Hypothalamus (tissue), 51 donors: ENCODE data around the gene TTYH1.
"Not testable (repeated sequence)": the region's sequence is repeated elsewhere in the genome, so short reads cannot be mapped to it uniquely, and the experiment has no call there.

ENCODE experiments used
- DNase-seq, 51 donors: peaks; one replicate each; lab custom pipeline; 2025; lab: John Stamatoyannopoulos, UW

Gene TTYH1

DNA sequence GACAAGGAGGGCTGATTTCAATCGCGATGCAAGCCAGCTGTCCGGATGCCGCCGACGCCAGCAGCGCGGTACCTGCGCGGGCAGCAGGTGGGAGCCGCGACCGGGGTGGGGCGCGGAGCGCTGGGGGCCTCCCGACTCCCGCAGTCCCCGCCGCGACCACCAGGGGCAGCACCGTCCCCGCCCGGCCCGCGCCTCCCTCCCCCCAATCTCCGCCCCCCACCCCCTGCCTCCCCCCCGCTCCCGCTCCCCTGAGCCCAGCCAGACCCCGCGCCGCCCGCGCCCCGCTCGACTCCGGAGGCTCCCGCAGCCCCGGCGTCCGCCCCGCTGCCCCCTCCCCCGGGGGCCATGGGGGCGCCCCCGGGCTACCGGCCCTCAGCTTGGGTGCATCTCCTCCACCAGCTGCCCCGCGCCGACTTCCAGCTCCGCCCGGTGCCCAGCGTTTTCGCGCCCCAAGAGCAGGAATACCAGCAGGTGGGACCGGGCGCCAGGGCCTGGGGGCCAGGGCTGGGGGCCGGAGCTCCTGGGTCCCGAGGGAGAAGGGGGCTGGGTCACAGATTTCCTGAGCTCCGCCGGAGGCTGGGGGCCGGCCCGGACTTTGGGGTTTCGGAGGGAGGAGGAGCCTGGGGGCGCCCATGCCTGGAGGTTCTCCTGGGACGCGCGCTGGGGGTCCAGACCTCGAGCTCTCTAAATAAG, at the start of gene TTYH1:
TTYH1 (plus strand) TSS at position 257 of the 693 bp plus-strand sequence; CDS start at position 346, 89 bp downstream.
- peak in 42 of 51 donors; percentile 22 to 82 (median 52) for DNase-seq

DNA sequence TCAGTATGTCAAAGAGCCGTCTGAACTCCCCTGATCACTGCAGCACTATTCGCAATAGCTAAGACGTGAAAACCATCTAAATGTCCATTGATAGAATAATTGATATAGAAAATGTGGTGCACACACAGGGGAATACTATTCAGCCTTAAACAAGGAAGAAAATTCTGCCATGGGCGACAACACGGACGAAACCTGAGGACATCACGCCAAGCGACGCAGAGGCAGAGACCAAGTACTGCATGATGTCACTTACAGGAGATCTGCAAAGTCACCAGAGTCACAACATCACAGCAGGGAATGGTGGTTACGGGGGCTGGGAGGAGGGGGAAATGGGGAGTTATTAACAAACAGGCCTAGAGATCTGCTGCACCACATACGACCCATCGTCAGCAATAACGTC, 49.5 kb upstream of the TTYH1 start:
- DNase-seq: not testable (repeated sequence)

DNA sequence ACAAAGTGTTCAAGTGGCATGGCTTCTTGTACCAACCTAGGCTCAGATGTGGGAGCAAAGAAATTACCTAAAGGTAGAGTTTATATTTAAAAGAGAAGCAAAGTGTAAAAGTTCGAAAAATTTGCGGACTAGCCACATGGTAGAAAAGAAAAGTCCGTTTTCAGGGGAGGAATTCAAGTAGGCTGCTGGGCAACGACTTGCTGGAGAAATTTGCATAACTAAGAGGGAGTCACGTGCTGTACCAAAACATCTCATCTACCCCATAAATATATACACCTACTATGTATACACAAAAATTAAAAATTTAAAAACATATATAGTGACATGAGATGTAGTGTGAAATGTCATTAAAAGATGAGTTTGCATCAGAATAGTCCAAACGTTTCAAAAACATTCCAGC, 48.5 kb upstream of the TTYH1 start:
- DNase-seq: no peak

DNA sequence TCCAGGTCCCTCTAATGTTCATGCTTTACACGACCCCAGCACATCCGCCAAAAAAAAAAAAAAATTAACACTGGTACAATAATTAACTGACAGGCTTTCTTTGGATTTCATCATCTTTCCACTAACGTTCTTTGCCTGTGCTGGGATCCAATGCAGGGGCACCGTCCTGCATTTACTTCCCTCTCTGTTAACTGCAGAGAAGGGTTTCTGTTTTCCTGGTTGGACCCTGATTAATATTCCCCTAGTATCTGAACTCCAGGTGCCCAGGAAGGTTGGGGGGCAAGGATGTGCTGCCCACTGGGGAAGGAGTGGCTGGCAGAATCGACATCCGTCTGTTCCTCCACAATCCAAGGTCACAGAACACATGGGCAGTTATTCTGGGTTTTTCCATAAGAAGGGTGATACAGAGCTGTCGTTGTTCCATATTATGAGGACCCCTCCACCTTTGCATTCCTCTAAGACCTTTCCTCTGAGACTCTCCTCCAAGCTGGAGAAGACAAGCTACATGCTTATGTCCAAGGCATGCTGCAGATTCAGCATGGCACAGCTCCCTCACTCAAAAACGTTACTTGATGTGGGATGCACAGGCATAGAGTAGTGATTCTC, 46.1 kb upstream of the TTYH1 start:
- no peak for DNase-seq

DNA sequence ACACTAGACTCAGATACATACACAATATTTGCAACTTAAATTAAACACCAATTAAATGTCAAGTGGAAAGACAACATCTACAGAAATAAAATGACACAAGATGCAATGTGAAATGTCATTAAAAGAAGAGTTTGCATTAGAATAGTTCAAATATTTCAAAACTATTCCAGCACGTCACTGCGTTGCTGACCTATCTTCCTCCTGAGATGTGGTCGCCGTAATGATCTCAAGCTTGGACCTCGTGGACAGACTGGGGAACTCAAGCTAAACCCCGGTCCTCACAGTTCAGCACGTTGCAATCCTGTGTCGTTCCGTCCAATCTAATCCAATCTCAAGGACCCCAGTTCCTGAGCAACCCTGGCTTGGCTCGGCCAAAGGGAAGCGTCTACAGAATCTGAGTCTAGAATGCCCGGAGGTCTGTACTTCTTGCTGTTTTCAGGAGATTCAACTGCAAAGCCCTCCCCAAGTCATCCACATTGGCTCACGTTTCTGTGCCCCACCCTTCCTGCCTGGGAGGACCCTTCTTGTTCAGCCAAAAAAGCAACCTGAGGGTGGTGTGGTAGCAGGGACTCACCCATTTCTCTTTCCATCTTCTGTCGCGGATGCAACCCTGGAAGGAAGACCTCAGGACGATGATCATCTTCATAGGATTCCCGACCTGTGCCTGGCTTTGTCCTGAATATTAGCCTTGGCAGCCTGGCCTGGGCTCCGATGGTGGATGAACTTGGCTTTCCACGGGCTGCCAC, 45.4 kb upstream of the TTYH1 start:
- DNase-seq: not testable (repeated sequence)

DNA sequence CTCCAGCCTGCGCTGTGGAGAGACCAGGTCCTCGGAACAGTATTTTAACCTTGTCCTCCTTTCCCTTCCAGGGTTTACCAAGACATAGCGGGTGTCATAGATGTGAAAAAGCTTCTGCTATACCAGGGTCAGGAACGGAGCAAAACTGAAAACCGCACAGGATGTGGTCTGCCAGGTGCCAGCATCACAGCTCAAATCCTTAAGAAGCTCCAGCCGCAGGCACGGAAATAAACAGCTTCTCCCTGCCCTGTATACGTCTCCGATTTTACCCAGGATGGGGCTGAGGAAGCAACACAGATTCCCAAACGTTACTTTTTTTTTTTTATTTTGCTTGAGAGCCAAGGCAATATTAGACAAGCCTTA, 44.8 kb upstream of the TTYH1 start:
- not testable (repeated sequence) for DNase-seq

DNA sequence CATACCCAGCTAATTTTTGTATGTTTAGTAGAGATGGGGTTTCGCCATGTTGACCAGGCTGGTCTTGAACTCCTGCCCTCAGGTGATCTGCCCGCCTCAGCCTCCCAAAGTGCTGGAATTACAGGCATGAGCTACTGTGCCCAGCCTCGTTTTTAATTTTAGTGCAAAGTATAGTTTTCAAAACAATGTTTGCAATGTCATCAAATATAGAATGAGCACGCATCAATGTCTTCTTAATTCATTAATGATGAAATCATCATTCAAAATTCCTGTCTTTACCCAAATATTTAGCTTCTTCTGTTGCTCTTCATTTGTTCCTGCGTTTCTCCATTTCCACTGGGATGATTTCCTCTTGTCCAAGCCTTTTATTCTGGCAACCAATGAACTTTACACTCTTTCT, 43.8 kb upstream of the TTYH1 start:
- DNase-seq: not testable (repeated sequence)

DNA sequence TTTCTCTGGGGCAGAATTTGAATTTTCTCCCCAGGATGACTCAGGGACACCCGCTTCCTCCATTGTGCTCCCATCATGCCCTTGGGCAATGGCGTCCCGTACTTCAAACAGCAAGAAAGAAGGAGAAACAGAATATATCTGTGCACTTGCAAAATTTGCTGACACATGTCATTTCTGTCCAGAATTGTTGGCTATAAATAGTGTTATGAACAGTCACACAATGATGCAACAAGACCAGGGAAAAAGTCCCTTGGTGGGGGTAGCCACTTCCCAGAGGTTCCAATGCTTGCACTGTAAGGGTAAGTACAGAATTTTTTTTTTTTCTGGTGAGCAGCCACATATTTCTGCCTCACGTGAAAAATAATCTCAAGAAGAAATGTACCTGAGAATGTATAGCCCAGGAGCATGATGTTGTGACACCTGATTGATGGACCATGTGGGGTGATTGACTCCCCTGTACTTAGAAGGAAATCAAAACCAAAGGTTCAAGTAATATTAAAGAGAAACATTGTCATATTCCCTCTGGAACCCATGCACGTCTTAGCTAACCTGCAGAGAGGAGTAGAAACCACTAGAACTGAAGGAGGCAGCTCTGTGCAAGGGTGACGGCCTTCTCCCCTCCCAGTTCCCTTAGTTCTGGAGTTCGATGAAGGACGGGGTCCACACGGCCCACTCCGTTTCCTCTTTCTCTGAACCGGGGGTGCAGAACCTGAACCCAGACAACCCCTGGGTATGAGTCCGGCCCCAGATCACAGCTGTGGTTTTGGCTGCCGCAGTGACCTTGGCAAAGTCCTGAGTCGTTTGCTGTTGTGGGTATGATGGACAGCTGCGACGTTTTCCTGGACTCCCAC, 41.3 kb upstream of the TTYH1 start:
- DNase-seq: no peak

DNA sequence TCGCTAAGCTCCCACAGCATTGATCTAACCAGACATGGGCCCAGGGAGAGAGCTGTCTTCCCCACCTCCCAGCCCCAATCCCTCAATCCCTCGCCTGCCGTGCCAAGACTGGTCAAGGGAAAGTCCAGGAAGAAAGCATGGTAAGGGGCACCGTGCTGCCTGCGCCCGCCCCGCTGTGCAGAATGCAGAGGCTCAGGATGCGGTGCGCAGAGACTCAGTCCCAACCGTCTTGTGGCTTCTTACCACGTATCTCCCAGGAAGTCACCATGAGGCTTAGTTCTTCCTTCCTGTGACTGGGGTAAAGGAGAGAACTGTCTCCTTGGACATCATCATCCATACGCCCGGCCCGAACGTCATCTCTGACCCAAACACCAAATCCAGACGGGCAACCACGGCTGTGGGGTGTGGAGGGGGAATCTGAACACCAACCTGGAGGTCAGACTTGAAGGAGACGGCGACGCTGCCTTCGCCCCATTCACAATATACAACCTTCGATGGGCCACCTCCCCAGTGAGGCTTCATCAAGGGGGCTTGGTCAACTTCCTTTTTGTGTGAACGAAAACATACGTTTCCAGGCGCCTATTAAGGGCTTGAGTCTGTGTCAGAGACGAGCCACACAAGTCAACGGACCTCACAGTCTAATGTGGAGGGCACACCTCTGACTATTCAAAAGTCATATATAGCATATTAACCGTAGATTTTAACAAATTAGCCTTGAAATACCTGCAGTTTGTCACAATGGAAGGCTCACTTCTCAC, 39.9 kb upstream of the TTYH1 start:
- not testable (repeated sequence) for DNase-seq

DNA sequence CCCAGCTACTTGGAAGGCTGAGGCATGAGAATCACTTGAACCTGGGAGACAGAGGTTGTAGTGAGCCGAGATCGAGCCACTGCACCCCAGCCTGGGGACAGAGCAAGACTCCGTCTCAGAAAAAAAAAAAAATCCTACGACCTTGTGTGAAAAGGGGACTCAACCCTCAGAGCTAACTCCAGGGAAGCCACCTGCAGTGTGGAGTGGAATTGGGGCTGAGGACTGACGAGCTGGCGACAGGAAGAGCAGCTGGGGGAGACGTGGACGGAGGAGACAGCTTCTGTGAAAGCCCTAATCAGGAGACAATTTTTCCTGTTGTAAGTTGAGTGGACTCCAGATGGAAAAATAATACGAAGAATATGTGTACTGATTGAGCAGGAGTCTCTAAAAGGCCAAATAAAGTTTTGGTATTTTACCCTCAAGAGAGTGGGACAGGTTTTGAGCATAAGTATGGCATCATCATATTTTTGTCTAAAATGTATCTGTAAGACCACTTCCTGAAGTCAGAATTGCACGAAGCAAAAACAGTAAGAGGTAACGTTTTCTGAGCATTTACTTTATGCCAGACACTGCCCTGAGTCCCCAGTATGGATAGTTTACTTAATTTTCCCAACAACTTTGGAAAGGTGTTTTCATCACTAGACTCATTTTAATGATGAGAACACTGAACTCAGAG, 38.5 kb upstream of the TTYH1 start:
- no peak for DNase-seq

DNA sequence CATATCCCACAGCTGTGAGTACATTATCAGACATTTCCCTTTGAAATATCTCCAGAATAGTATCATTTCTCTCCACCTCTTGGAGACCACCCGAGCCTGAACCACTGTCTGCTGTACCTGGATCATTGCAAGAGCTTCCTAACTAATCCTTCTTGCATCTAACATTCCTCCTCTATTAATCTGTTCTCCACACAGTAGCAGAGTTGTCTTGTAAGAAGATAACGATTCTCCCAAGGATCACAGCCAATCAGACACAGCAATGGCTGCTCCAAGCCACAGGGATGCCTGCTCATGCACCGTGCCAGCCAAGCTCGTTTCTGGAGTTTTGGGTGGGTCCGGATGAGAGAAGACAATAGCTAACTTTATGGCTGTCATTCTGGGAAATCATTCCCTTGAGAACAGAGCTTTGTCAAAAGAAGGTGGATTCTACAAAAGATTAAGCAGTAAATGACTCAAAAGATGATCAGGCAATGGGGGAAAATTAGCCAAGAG, 36.0 kb upstream of the TTYH1 start:
- DNase-seq: no peak

DNA sequence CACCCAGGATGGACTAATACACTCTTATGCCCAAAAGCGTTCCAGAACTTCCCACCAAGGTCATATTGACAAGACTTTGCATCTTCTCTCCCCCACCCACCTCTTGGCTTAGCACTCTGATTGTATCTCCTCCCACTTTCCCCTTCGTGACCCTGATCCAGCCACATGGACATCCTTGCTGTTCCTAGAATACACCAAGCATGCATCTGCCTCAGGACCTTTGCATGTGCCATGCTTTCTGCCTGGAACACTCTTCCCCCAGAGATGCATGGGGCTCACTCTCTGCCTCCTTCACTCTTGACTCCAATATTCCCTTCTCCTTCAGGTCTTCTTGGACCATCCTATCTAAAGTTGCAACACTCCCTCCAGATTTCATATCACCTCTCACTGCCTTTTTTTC, 34.4 kb upstream of the TTYH1 start:
- DNase-seq: no peak

DNA sequence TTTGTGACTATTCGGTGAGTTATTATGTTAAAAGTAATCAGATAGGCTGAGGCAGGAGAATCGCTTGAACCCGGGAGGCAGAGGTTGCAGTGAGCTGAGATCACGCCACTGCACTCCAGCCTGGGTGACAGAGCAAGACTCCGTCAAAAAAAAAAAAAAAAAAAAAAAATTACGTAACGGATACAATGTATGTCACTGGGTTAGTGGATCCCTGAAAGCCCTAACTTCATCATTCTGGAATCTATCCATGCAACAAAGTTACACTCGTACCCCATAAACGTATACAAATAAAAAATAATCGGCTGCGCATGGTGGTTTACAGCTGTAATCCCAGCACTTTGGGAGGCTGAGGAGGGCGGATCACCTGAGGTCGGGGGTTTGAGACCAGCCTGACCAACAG, 33.2 kb upstream of the TTYH1 start:
- DNase-seq: not testable (repeated sequence)

DNA sequence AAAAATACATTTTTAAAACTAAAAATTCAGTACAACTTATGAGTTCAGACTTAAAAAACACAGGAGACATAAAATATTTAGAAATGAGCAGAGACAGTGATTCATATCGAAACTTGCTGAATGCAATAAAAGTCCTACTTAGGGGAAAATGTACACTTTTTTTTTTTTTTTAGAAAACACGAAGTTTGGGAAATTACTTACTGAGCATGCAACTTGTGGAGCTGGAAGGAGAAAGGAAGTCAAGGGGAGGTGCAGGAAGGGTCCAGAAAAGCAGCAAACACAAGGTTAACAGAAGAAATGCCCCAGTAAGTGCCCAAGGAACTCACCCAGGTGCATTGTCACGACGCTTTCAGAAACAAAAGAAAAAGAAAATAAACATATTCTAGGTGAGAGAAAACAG, 31.9 kb upstream of the TTYH1 start:
- no peak for DNase-seq

DNA sequence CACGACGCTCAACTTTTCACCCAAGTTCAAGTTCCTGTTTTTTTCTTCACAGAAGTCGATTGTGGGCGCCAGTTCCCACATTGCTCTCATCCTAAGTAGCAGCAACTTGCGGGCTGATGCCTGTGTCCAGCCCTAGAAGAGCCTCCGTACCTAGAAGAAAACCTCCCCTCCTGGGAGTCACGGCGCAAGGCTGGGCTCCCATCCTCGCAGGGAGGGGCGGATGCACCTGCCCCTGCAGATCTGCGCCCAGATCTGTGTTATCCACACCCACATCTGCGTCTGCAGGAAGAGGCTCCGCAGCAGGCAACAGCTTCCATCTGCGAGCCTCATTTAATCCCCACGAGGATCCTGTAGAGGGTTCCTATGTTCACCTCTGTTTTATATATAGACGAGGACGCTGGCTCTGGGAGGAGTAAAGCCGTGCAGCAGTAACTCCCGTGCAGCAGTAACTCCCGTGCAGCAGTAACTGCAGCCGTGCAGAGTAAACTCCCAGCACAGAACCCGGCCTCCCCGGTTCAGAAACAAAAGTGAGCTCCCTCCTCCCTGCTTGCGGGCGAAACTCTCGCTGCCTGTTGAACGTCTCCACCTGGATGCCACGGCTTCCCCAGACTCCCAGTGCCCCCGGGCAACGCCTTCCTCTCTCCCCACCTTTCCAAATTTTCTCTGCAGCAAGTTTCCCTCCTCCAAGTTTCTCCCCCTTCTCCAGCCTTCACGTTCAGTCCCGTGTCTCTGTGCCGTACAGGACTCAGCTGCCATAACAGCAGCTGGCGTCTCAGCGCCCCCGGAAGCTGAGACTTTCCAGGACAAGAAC, 27.1 kb upstream of the TTYH1 start:
- DNase-seq: peak in 4 of 51 donors; percentile 6 to 33 (median 16)

DNA sequence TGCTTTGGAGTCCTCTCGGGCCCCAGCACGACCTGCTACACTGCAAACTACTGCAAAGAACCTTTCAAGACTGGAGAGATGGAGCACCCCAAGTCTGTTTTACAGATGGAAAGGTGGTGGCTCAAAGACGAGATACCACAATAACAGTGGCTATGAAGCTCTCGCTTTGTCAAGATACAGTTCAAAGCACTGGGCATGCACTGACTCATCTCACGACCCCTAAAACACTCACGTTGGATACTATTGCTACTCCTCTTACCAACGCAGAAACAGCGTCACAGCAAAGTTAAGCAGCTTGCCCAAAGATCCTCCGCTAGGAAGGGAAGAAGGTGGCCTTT, 26.5 kb upstream of the TTYH1 start:
- no peak for DNase-seq

DNA sequence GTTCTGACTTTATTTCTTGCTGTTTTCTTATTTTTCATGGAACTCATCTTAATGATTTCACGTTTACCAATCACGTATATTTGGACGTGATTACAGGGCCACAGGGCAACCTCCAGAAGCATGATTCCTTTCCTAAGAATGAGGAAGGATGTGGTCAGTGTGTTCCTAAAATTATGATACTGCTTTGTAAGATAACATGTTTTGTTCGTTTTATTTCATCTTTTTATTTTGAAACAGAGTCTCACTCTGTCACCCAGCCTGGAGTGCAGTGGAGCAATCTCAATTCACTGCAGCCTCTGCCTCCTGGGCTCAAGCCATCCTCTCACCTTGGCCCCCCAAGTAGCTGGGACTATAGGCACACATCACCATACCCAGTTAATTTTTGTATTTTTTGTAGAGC, 25.7 kb upstream of the TTYH1 start:
- no peak for DNase-seq

DNA sequence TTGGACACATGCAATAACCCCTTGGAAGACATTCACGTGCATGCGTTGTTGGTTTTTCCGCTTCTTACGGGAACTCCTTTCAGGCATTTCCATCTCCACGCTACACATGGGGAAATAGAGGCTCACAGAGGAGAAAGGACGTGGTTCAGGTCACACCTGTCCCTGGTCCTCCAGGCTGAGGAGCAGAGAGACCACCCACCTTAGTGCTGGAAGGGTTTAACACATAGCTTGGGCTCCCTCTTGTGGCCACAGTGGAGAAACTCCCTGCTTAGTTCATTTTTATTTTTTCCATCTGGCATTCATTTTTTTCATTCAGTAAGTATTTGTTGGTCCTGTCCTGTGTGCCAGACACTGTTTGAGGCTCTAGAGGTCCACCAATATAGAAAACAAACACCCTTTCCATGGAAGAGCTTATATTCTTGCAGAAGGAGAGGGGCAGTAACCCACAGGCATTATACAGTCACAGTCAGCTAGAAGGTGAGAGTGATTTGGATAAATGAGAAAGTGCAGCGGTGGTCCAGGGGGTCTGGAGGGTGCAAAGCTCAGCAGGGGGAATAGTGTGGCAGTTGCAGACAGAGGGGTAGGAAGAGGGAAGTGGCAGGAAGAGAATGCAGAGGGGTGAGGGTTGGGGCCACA, 24.2 kb upstream of the TTYH1 start:
- peak in 19 of 51 donors; percentile 3 to 51 (median 21) for DNase-seq
